GM18909 (cell line): ENCODE results near the gene ATAD1.
"Not testable (repeated sequence)": the region's sequence is repeated elsewhere in the genome, so short reads cannot be mapped to it uniquely, and the experiment has no call there.

Experiments
- ATAC-seq: cut with Tn5 transposase; IDR thresholded peaks from one replicate; pipeline ENCODE4 v1.9.1; 2021; ENCODE audit warnings: mild to moderate bottlenecking; ENCODE audit not compliant: unreplicated experiment, poor library complexity

The ATAD1 gene

GRCh38 chr10:87817609-87818504 is at the start of gene ATAD1:
ATAD1 (minus strand) TSS chr10:87818226; CDS start chr10:87814599, 3,627 bp downstream.
- peak; percentile 81 for ATAC-seq

- no peak for ATAC-seq
Measured at GRCh38 chr10:87867453-87867852, 49.4 kb upstream of the ATAD1 start.

GRCh38 chr10:87866412-87866974 is 48.5 kb upstream of the ATAD1 start:
- no peak for ATAC-seq

GRCh38 chr10:87865241-87865881 is 47.3 kb upstream of the ATAD1 start:
- ATAC-seq, result no peak

- no peak for ATAC-seq
Measured at GRCh38 chr10:87864496-87865059, 46.6 kb upstream of the ATAD1 start.

GRCh38 chr10:87863951-87864495 is 46.0 kb upstream of the ATAD1 start:
- ATAC-seq, result not testable (repeated sequence)

- peak; percentile 42 for ATAC-seq
Measured at GRCh38 chr10:87863053-87863943, 45.3 kb upstream of the ATAD1 start, which contains the start of the genes KLLN and PTEN. KLLN (minus strand) TSS chr10:87863533; CDS start chr10:87862487, 1,046 bp downstream. PTEN (plus strand) TSS chr10:87863625; CDS start chr10:87864470, 845 bp downstream.

GRCh38 chr10:87862679-87863052 is 44.6 kb upstream of the ATAD1 start:
- peak; percentile 12 for ATAC-seq

GRCh38 chr10:87861953-87862678 is 44.1 kb upstream of the ATAD1 start:
- peak; percentile 54 for ATAC-seq

GRCh38 chr10:87861566-87861952 is 43.5 kb upstream of the ATAD1 start:
- peak; percentile 7 for ATAC-seq

GRCh38 chr10:87860816-87861403 is 42.9 kb upstream of the ATAD1 start:
- ATAC-seq, result no peak

- ATAC-seq, result no peak
Measured at GRCh38 chr10:87860156-87860795, 42.2 kb upstream of the ATAD1 start.

GRCh38 chr10:87855665-87856064 is 37.6 kb upstream of the ATAD1 start:
- not testable (repeated sequence) for ATAC-seq

- ATAC-seq, result not testable (repeated sequence)
Measured at GRCh38 chr10:87855247-87855646, 37.2 kb upstream of the ATAD1 start.

- no peak for ATAC-seq
Measured at GRCh38 chr10:87852089-87852488, 34.1 kb upstream of the ATAD1 start.

- ATAC-seq, result no peak
Measured at GRCh38 chr10:87850742-87851205, 32.7 kb upstream of the ATAD1 start.

GRCh38 chr10:87849001-87849400 is 31.0 kb upstream of the ATAD1 start:
- ATAC-seq, result no peak

GRCh38 chr10:87847550-87847949 is 29.5 kb upstream of the ATAD1 start:
- ATAC-seq, result no peak
